GM23338 (cell line): ENCODE results near the gene EVL.

Source experiments
- CREB1 ChIP-seq: fragments of 250-450 bp; sonication (Bioruptor Pico); IDR thresholded peaks from 2 replicates; pipeline ENCODE4 v1.5.0; 2020; ENCODE audit warnings: low read depth, mild to moderate bottlenecking, moderate library complexity
- EZH2 ChIP-seq: fragments of 200-600 bp; sonication (generic); IDR thresholded peaks from one replicate; pipeline ENCODE4 v1.8.0; 2017; ENCODE audit warnings: antibody characterized with exemption, mild to moderate bottlenecking, low read depth; ENCODE audit not compliant: unreplicated experiment
- EZH2phosphoT487 ChIP-seq: fragments of 200-600 bp; sonication (generic); IDR thresholded peaks from one replicate; pipeline ENCODE4 v1.8.1; 2018; ENCODE audit warnings: antibody characterized with exemption; ENCODE audit not compliant: unreplicated experiment
- POLR2AphosphoS5 ChIP-seq: IDR thresholded peaks from 2 replicates; pipeline ENCODE4 v1.6.1; 2016; ENCODE audit warnings: antibody characterized with exemption, low read depth
- TF ChIP-seq, protein P1 (sequence below), 2 experiments: fragments of 200-600 bp in 1 of 2; sonication (generic) in 1 of 2; conservative IDR thresholded peaks; 2 replicates each; pipeline versions ENCODE4 v1.5.1 to v1.6.1; 2016 to 2017; ENCODE audit warnings: antibody characterized with exemption in 2 of 2, low read depth in 2 of 2, mild to moderate bottlenecking in 2 of 2, moderate library complexity in 1 of 2
- TF ChIP-seq, protein P2 (sequence below): fragments of 250-450 bp; sonication (Bioruptor Pico); IDR thresholded peaks from 2 replicates; pipeline ENCODE4 v1.5.0; 2020; ENCODE audit warnings: mild to moderate bottlenecking, moderate library complexity

DNA sequence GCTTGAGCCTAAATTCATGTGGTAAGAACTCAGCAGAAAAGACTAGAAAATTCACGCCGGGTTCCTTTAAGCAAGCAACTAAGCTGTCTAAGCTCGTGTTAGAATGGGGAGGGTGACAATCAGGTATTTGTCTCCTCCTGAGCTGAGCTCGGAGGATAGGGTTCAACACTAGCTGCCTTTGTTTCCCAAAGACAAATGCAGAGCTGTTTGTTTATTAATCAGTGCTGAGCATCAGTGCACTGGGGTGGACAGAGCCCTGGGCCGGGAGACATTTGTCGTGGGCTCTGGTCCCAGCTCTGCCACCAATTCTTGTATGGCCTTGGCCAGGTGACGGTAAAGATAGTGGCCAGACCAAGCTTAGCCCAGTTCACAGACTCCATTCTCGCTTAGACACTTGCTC lies 50.5 kb downstream of the EVL start:
- TF ChIP-seq POLR2AphosphoS5 (no peak), EZH2phosphoT487 (no peak), EZH2 (no peak), CREB1 (no peak)
- TF ChIP-seq, protein P1, sequence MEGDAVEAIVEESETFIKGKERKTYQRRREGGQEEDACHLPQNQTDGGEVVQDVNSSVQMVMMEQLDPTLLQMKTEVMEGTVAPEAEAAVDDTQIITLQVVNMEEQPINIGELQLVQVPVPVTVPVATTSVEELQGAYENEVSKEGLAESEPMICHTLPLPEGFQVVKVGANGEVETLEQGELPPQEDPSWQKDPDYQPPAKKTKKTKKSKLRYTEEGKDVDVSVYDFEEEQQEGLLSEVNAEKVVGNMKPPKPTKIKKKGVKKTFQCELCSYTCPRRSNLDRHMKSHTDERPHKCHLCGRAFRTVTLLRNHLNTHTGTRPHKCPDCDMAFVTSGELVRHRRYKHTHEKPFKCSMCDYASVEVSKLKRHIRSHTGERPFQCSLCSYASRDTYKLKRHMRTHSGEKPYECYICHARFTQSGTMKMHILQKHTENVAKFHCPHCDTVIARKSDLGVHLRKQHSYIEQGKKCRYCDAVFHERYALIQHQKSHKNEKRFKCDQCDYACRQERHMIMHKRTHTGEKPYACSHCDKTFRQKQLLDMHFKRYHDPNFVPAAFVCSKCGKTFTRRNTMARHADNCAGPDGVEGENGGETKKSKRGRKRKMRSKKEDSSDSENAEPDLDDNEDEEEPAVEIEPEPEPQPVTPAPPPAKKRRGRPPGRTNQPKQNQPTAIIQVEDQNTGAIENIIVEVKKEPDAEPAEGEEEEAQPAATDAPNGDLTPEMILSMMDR (conservative IDR thresholded peaks at IDR 0.05; ENCODE audit: low read depth in 2 of 2): no peak
- TF ChIP-seq, protein P2, sequence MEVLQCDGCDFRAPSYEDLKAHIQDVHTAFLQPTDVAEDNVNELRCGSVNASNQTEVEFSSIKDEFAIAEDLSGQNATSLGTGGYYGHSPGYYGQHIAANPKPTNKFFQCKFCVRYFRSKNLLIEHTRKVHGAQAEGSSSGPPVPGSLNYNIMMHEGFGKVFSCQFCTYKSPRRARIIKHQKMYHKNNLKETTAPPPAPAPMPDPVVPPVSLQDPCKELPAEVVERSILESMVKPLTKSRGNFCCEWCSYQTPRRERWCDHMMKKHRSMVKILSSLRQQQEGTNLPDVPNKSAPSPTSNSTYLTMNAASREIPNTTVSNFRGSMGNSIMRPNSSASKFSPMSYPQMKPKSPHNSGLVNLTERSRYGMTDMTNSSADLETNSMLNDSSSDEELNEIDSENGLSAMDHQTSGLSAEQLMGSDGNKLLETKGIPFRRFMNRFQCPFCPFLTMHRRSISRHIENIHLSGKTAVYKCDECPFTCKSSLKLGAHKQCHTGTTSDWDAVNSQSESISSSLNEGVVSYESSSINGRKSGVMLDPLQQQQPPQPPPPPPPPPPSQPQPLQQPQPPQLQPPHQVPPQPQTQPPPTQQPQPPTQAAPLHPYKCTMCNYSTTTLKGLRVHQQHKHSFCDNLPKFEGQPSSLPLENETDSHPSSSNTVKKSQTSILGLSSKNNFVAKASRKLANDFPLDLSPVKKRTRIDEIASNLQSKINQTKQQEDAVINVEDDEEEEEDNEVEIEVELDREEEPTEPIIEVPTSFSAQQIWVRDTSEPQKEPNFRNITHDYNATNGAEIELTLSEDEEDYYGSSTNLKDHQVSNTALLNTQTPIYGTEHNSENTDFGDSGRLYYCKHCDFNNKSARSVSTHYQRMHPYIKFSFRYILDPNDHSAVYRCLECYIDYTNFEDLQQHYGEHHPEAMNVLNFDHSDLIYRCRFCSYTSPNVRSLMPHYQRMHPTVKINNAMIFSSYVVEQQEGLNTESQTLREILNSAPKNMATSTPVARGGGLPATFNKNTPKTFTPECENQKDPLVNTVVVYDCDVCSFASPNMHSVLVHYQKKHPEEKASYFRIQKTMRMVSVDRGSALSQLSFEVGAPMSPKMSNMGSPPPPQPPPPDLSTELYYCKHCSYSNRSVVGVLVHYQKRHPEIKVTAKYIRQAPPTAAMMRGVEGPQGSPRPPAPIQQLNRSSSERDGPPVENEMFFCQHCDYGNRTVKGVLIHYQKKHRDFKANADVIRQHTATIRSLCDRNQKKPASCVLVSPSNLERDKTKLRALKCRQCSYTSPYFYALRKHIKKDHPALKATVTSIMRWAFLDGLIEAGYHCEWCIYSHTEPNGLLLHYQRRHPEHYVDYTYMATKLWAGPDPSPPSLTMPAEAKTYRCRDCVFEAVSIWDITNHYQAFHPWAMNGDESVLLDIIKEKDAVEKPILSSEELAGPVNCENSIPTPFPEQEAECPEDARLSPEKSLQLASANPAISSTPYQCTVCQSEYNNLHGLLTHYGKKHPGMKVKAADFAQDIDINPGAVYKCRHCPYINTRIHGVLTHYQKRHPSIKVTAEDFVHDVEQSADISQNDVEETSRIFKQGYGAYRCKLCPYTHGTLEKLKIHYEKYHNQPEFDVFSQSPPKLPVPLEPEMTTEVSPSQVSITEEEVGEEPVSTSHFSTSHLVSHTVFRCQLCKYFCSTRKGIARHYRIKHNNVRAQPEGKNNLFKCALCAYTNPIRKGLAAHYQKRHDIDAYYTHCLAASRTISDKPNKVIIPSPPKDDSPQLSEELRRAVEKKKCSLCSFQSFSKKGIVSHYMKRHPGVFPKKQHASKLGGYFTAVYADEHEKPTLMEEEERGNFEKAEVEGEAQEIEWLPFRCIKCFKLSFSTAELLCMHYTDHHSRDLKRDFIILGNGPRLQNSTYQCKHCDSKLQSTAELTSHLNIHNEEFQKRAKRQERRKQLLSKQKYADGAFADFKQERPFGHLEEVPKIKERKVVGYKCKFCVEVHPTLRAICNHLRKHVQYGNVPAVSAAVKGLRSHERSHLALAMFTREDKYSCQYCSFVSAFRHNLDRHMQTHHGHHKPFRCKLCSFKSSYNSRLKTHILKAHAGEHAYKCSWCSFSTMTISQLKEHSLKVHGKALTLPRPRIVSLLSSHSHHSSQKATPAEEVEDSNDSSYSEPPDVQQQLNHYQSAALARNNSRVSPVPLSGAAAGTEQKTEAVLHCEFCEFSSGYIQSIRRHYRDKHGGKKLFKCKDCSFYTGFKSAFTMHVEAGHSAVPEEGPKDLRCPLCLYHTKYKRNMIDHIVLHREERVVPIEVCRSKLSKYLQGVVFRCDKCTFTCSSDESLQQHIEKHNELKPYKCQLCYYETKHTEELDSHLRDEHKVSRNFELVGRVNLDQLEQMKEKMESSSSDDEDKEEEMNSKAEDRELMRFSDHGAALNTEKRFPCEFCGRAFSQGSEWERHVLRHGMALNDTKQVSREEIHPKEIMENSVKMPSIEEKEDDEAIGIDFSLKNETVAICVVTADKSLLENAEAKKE (CRISPR knock-in tag): no peak
